Measurements from ENCODE around the gene AQP5.

Gene AQP5

GRCh38 chr12:50006280-50006679 is 44.6 kb downstream of the AQP5 start:
- in situ Hi-C loops (cut with MboI; ENCODE audit: low sequenced_read_pairs), result no loop called here

GRCh38 chr12:50006754-50007442 is 45.2 kb downstream of the AQP5 start:
- in situ Hi-C loops (cut with MboI; ENCODE audit: low sequenced_read_pairs), result no loop called here

- in situ Hi-C loops (cut with MboI; ENCODE audit: low sequenced_read_pairs), result no loop called here
Observed at GRCh38 chr12:50013361-50014147, 51.9 kb downstream of the AQP5 start.

- in situ Hi-C loops (cut with MboI; ENCODE audit: low sequenced_read_pairs), result no loop called here
Observed at GRCh38 chr12:50014342-50014741, 52.7 kb downstream of the AQP5 start.
